GM12872 (cell line): ENCODE data around the gene QRFP.

ENCODE experiments used
- CTCF ChIP-seq: IDR thresholded peaks from 3 replicates; pipeline ENCODE4 v1.5.1; 2011; ENCODE audit warnings: low read depth, mild to moderate bottlenecking, low read length, moderate library complexity; ENCODE audit not compliant: insufficient read depth

Gene QRFP

GRCh38 chr9:130920762-130921299 is 24.2 kb upstream of the QRFP start:
- TF ChIP-seq CTCF = no peak

GRCh38 chr9:130920233-130920632 is 23.6 kb upstream of the QRFP start:
- no peak for TF ChIP-seq CTCF

GRCh38 chr9:130919559-130920145 is 23.0 kb upstream of the QRFP start:
- TF ChIP-seq CTCF = no peak

GRCh38 chr9:130918826-130919558 is 22.4 kb upstream of the QRFP start:
- no peak for TF ChIP-seq CTCF

GRCh38 chr9:130918101-130918825 is 21.7 kb upstream of the QRFP start:
- no peak for TF ChIP-seq CTCF

GRCh38 chr9:130917168-130917960 is 20.8 kb upstream of the QRFP start:
- TF ChIP-seq CTCF = no peak

- TF ChIP-seq CTCF = no peak
Observed at GRCh38 chr9:130915096-130915447, 18.5 kb upstream of the QRFP start.
